Caco-2 (cell line): ENCODE results near the gene OSTC. TPM values are rescaled to one million over a fixed set of nuclear protein-coding genes. Genes with fewer than 3 reads are reported as not detected.

Source experiments
- Bru-seq: library from RNA; stranded (reverse); fragments of 400-500 nt; gene quantifications from one replicate; lab custom pipeline; 2021; lab: Mats Ljungman, UMichigan
- BruChase-seq, 2 experiments: library from RNA; stranded (reverse); fragments of 400-500 nt; gene quantifications; one replicate each; lab custom pipeline; 2021; lab: Mats Ljungman, UMichigan
- BruUV-seq: library from RNA; stranded (reverse); fragments of 400-500 nt; replicated peaks from 2 replicates; lab custom pipeline; 2021; lab: Mats Ljungman, UMichigan
- CTCF ChIA-PET: fragments of 300-600 bp; sonication (Branson Sonifier 250); formaldehyde crosslinking; loops from one replicate; lab custom pipeline; 2022; ENCODE audit warnings: antibody characterized with exemption; lab: Charles Lee
- POLR2A ChIA-PET: fragments of 300-600 bp; sonication (Branson Sonifier 250); formaldehyde crosslinking; loops from one replicate; lab custom pipeline; 2022; ENCODE audit warnings: antibody characterized with exemption; lab: Charles Lee
- DNase-seq, 2 experiments: peaks; one replicate each; pipeline versions ENCODE4 v3.0.0 to v3.0.0-alpha.2; 2020 to 2022
- H3K27me3 ChIP-seq: replicated peaks from 2 replicates; pipeline ENCODE4 v1.6.0; 2011; ENCODE audit warnings: low read length; ENCODE audit not compliant: control insufficient read depth, insufficient read depth
- H3K36me3 ChIP-seq: 2 replicates; pipeline ENCODE4 v1.5.1; 2011; ENCODE audit warnings: low read length; ENCODE audit not compliant: control insufficient read depth, insufficient read depth
- H3K4me1 ChIP-seq: fragments of 250-450 bp; sonication (Bioruptor Pico); 2 replicates; pipeline ENCODE4 v1.5.1; 2020; ENCODE audit warnings: mild to moderate bottlenecking
- H3K4me3 ChIP-seq: 2 replicates; pipeline ENCODE4 v1.5.1; 2011; ENCODE audit warnings: low read depth, mild to moderate bottlenecking, control low read depth, low read length
- H3K9me3 ChIP-seq: fragments of 250-450 bp; sonication (Bioruptor Pico); 2 replicates; pipeline ENCODE4 v1.5.1; 2020; ENCODE audit warnings: mild to moderate bottlenecking, moderate library complexity
- H3K27ac Mint-ChIP-seq: one replicate; pipeline ENCODE4 v1.8.0; 2022; ENCODE audit warnings: mixed read lengths; ENCODE audit not compliant: unreplicated experiment
- H3K27me3 Mint-ChIP-seq: one replicate; pipeline ENCODE4 v1.8.0; 2022; ENCODE audit warnings: mixed read lengths; ENCODE audit not compliant: insufficient read depth, unreplicated experiment
- H3K36me3 Mint-ChIP-seq: one replicate; pipeline ENCODE4 v1.8.0; 2022; ENCODE audit warnings: mild to moderate bottlenecking, mixed read lengths; ENCODE audit not compliant: insufficient read depth, unreplicated experiment
- H3K4me1 Mint-ChIP-seq: one replicate; pipeline ENCODE4 v1.8.0; 2022; ENCODE audit warnings: low read depth, mixed read lengths; ENCODE audit not compliant: unreplicated experiment
- H3K4me3 Mint-ChIP-seq: one replicate; pipeline ENCODE4 v1.8.0; 2022; ENCODE audit warnings: mild to moderate bottlenecking, moderate library complexity, mixed read lengths; ENCODE audit not compliant: unreplicated experiment
- H3K9me3 Mint-ChIP-seq: one replicate; pipeline ENCODE4 v1.8.0; 2022; ENCODE audit warnings: mixed read lengths; ENCODE audit not compliant: unreplicated experiment
- intact Hi-C: fragments of 100-400 bp; cut with micrococcal nuclease; formaldehyde crosslinking; loops from one replicate; pipeline ENCODE4 v1.10.0; 2022; ENCODE audit not compliant: unreplicated experiment
- long read RNA-seq: library from polyadenylated mRNA; stranded (forward); transcript quantifications from one replicate; pipeline ENCODE4 v2.0.0, GENCODE V29; 2022
- total RNA-seq: library from RNA; stranded (reverse); gene quantifications from 2 replicates; pipeline ENCODE4 v1.2.3, GENCODE V29; 2022
- TF ChIP-seq, protein P1 (sequence below), 2 experiments: fragments of 200-600 bp in 1 of 2; IDR thresholded peaks; 1 replicate in 1 of 2; 2 replicates in 1 of 2; pipeline versions ENCODE4 v1.5.1 to v1.8.0; 2011 to 2022; ENCODE audit warnings: antibody characterized with exemption in 1 of 2, control low read depth in 1 of 2, inconsistent platforms in 1 of 2, low read depth in 1 of 2, low read length in 1 of 2, mild to moderate bottlenecking in 1 of 2, moderate library complexity in 1 of 2; ENCODE audit not compliant: insufficient read depth in 1 of 2, severe bottlenecking in 1 of 2, unreplicated experiment in 1 of 2

OSTC gene
- total RNA-seq (121 and 126 TPM in 2 replicates), Bru-seq, nascent RNA (percentile 90 among the genes with signal in this experiment), BruChase-seq, experiment 1, labeled RNA remaining after a 2-hour chase (percentile 90 among the genes with signal in this experiment), BruChase-seq, experiment 2, labeled RNA remaining after a 6-hour chase (percentile 94 among the genes with signal in this experiment)
- long read RNA-seq, transcript OSTC-205 (3 exons, 876 nt): minor isoform, 7 of 310 reads
- long read RNA-seq, transcript OSTC-201 (4 exons, 1,077 nt): major isoform, 287 of 310 reads
- long read RNA-seq, partial matches to known transcripts: 3 of 310 reads
- long read RNA-seq, other reads (novel, unspliced or antisense): 11 of 310 reads

DNA sequence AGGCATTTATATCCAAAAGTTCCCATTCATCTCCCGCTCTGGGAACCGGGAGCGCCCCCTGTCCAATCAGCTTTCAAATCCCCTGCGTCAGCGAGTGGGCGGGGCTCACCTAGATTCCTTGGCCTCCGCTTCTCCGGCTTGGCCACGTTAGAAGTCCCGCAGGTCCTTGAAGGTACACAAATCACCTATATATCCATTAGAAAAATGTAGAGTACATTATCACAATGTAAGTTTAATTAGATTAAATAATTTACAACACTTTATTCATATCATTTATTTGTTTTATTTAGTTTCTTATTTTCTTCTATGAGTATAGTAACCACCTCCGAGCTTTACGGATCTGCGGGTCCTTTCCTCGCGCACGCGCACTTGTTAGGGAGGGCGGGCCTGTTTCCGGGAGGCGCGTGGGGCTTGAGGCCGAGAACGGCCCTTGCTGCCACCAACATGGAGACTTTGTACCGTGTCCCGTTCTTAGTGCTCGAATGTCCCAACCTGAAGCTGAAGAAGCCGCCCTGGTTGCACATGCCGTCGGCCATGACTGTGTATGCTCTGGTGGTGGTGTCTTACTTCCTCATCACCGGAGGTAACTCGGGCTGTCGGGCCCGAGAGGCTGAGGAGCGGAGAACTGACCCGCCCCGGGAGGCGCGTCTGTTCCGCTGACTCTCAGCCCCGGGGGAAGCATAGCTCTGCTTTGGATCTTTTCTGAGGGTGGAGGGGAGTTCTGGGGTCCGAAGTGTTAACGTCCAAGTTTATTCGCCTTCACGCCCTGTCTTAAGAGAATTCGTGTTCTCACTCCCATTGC, at the start of gene OSTC:
OSTC (plus strand) TSS at position 388 of the 802 bp plus-strand sequence; CDS start at position 445, 57 bp downstream.
- Histone ChIP-seq H3K36me3 (no peaks in the 10 kb centered on the region), H3K27me3 (no peaks in the 10 kb centered on the region), H3K9me3 (no peaks in the 10 kb centered on the region), H3K4me3 (peak within 1 kb of the TSS; percentile 59), H3K4me1 (peaks cover 8% of the 10 kb centered on the region; the same call in 1 of the 2 replicates)
- peak; percentile 93 to 94 for DNase-seq
- no peaks in the 10 kb centered on the region for H3K27me3 Mint-ChIP-seq
- H3K4me3 Mint-ChIP-seq: peak within 1 kb of the TSS; percentile 97
- TSS peak; percentile 81 for BruUV-seq
- H3K9me3 Mint-ChIP-seq: no peaks in the 10 kb centered on the region
- intact Hi-C loops: loop anchor here (2.0 kb wide), 1 partner anchor 30 kb away; the partner anchor contains the start of gene RPL34
- H3K27ac Mint-ChIP-seq: peak within 1 kb of the TSS; percentile 96
- no peaks in the 10 kb centered on the region for H3K4me1 Mint-ChIP-seq
- TF ChIP-seq, protein P1, sequence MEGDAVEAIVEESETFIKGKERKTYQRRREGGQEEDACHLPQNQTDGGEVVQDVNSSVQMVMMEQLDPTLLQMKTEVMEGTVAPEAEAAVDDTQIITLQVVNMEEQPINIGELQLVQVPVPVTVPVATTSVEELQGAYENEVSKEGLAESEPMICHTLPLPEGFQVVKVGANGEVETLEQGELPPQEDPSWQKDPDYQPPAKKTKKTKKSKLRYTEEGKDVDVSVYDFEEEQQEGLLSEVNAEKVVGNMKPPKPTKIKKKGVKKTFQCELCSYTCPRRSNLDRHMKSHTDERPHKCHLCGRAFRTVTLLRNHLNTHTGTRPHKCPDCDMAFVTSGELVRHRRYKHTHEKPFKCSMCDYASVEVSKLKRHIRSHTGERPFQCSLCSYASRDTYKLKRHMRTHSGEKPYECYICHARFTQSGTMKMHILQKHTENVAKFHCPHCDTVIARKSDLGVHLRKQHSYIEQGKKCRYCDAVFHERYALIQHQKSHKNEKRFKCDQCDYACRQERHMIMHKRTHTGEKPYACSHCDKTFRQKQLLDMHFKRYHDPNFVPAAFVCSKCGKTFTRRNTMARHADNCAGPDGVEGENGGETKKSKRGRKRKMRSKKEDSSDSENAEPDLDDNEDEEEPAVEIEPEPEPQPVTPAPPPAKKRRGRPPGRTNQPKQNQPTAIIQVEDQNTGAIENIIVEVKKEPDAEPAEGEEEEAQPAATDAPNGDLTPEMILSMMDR (IDR thresholded peaks at IDR 0.05; ENCODE audit: insufficient read depth in 1 of 2, low read depth in 1 of 2, low read length in 1 of 2, severe bottlenecking in 1 of 2, unreplicated experiment in 1 of 2): peak in 1 of 2 experiments; percentile 15
- H3K36me3 Mint-ChIP-seq: peaks cover 9% of the 10 kb centered on the region
- ChIA-PET POLR2A (interaction anchor here (0.6 to 1.0 kb wide), 2 partner anchors 29 to 41 kb away, joined by 3 read pairs; no protein-coding TSS in a partner anchor), CTCF (interaction anchor here (1.2 kb wide), 1 partner anchor 632 kb away, joined by 4 read pairs; no protein-coding TSS in a partner anchor)

DNA sequence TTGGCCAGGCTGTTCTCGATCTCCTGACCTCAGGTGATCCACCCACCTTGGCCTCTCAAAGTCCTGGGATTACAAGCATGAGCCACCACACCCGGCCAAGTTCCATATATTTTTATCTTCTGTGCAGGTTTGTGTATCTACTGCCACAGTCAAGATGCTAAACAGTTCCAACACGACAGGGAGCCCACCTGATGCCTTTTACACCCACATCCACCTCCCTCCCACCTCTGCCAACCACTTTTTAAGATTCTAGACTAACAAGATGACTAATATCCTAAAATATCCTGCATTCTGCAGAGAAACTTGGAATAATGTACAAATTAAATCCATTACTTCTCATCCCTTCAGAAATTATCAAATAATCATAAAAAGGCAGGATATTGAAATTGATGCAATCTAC, 49.3 kb upstream of the OSTC start:
- no TSS peak for BruUV-seq
- H3K27ac Mint-ChIP-seq: no peak overlapping the region

More for the DNA sequence above, 49.3 kb upstream of the OSTC start:
- peaks cover 8% of the 10 kb centered on the region for H3K9me3 Mint-ChIP-seq
- intact Hi-C loops: no loop called here
- no peak overlapping the region for H3K4me3 Mint-ChIP-seq
- CTCF ChIA-PET: no interaction called here
- no peaks in the 10 kb centered on the region for H3K36me3 Mint-ChIP-seq
- POLR2A ChIA-PET: no interaction called here
- DNase-seq: no peak
- no peaks in the 10 kb centered on the region for H3K4me1 ChIP-seq
- TF ChIP-seq, protein P1 (IDR thresholded peaks at IDR 0.05; ENCODE audit: insufficient read depth in 1 of 2, low read depth in 1 of 2, low read length in 1 of 2, severe bottlenecking in 1 of 2, unreplicated experiment in 1 of 2): no peak
- no peaks in the 10 kb centered on the region for H3K36me3 ChIP-seq
- H3K27me3 ChIP-seq: no peaks in the 10 kb centered on the region
- H3K4me1 Mint-ChIP-seq: no peaks in the 10 kb centered on the region
- no peaks in the 10 kb centered on the region for H3K9me3 ChIP-seq
- H3K4me3 ChIP-seq: no peak overlapping the region
- H3K27me3 Mint-ChIP-seq: no peaks in the 10 kb centered on the region
